ENCODE results near the gene FOXP1.

DNA sequence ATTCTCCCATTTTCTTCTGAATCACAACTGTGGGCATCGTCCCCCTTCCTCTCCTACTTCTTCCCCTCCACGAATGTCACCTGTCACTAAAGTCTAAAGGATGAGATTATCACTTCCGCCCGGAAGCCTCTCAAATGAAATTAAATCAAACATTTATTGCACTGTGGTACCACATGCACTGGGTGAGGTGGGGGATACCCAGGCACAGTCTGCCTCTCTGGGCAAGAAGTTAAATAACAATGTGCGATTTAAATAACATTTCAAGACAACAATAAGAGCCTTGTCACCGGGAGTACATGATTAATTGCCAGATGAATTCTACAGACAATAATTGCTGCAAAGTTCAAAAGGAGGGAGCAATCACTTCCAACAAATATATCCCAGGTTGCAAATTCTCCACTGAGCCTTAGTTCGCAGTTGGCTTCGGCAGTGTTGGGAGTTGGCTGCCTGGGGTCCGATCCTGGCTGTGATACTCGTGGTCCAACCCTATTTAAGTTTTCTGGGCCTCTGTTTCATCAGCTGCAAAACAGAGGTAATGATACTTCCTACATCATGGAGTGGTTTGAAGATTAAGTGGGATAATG is 77.7 kb downstream of the FOXP1 start:
- TF ChIP-seq, protein P1, sequence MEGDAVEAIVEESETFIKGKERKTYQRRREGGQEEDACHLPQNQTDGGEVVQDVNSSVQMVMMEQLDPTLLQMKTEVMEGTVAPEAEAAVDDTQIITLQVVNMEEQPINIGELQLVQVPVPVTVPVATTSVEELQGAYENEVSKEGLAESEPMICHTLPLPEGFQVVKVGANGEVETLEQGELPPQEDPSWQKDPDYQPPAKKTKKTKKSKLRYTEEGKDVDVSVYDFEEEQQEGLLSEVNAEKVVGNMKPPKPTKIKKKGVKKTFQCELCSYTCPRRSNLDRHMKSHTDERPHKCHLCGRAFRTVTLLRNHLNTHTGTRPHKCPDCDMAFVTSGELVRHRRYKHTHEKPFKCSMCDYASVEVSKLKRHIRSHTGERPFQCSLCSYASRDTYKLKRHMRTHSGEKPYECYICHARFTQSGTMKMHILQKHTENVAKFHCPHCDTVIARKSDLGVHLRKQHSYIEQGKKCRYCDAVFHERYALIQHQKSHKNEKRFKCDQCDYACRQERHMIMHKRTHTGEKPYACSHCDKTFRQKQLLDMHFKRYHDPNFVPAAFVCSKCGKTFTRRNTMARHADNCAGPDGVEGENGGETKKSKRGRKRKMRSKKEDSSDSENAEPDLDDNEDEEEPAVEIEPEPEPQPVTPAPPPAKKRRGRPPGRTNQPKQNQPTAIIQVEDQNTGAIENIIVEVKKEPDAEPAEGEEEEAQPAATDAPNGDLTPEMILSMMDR (IDR thresholded peaks at IDR 0.05): no peak
- TF ChIP-seq POLR2A (IDR thresholded peaks at IDR 0.05) (no peak), EP300 (IDR thresholded peaks at IDR 0.05) (no peak)
